Measurements from ENCODE around the gene DVL1. TPM values are rescaled to one million over a fixed set of nuclear protein-coding genes. Genes with fewer than 3 reads are reported as not detected.
A peak's percentile ranks its signal among the peaks of the same experiment; 100 is the strongest.

Gene DVL1
- total RNA-seq, 2 donors from 2014 or later = 46.2 to 48.0 TPM

- ATAC-seq (replicated peaks) = no peak
- H3K4me1 Mint-ChIP-seq = peaks cover 6% of the 10 kb centered on the region
Observed at GRCh38 chr1:1354271-1355247, 5.3 kb upstream of the DVL1 start.

GRCh38 chr1:1353389-1354151 lies 4.4 kb upstream of the DVL1 start:
- Mint-ChIP-seq H3K36me3 (ENCODE audit: low read depth) (no peaks in the 10 kb centered on the region), H3K27me3 (peaks cover 10% of the 10 kb centered on the region), H3K4me3 (no peak overlapping the region)

More at GRCh38 chr1:1354271-1355247, 5.3 kb upstream of the DVL1 start:
- Mint-ChIP-seq H3K9me3 (no peaks in the 10 kb centered on the region), H3K4me3 (no peak overlapping the region), H3K27me3 (peaks cover 10% of the 10 kb centered on the region), H3K36me3 (ENCODE audit: low read depth) (no peaks in the 10 kb centered on the region), H3K27ac (no peak overlapping the region)

GRCh38 chr1:1352786-1353388 lies 3.7 kb upstream of the DVL1 start:
- Mint-ChIP-seq H3K36me3 (ENCODE audit: low read depth) (no peaks in the 10 kb centered on the region), H3K27me3 (peaks cover 10% of the 10 kb centered on the region), H3K9me3 (no peaks in the 10 kb centered on the region), H3K4me3 (peak overlapping the region; percentile 65), H3K27ac (peak overlapping the region; percentile 47), H3K4me1 (peaks cover 6% of the 10 kb centered on the region)
- no peak for ATAC-seq (replicated peaks)

More at GRCh38 chr1:1353389-1354151, 4.4 kb upstream of the DVL1 start:
- H3K27ac Mint-ChIP-seq = no peak overlapping the region
- no peak for ATAC-seq (replicated peaks)
- H3K9me3 Mint-ChIP-seq = no peaks in the 10 kb centered on the region
- H3K4me1 Mint-ChIP-seq = peaks cover 6% of the 10 kb centered on the region

- Mint-ChIP-seq H3K27ac (peak overlapping the region; percentile 47), H3K4me3 (peak overlapping the region; percentile 65), H3K9me3 (no peaks in the 10 kb centered on the region), H3K36me3 (ENCODE audit: low read depth) (no peaks in the 10 kb centered on the region), H3K4me1 (peaks cover 11% of the 10 kb centered on the region), H3K27me3 (peaks cover 10% of the 10 kb centered on the region)
- ATAC-seq (replicated peaks) = no peak
Observed at GRCh38 chr1:1351511-1352427, 2.6 kb upstream of the DVL1 start.

GRCh38 chr1:1348420-1349255 lies 580 bp downstream of the DVL1 start:
- Mint-ChIP-seq H3K9me3 (no peaks in the 10 kb centered on the region), H3K4me1 (peaks cover 14% of the 10 kb centered on the region), H3K27ac (no peak overlapping the region), H3K4me3 (peak overlapping the region; percentile 66), H3K36me3 (ENCODE audit: low read depth) (no peaks in the 10 kb centered on the region), H3K27me3 (peaks cover 7% of the 10 kb centered on the region)
- ATAC-seq (replicated peaks) = peak; percentile 30

GRCh38 chr1:1347663-1348419 lies 1.4 kb downstream of the DVL1 start:
- no peak for ATAC-seq (replicated peaks)
- peak overlapping the region; percentile 16 for H3K27ac Mint-ChIP-seq
- peaks cover 7% of the 10 kb centered on the region for H3K27me3 Mint-ChIP-seq
- H3K9me3 Mint-ChIP-seq = no peaks in the 10 kb centered on the region
- H3K4me1 Mint-ChIP-seq = peaks cover 14% of the 10 kb centered on the region
- no peaks in the 10 kb centered on the region for H3K36me3 Mint-ChIP-seq (ENCODE audit: low read depth)
- peak overlapping the region; percentile 66 for H3K4me3 Mint-ChIP-seq

GRCh38 chr1:1347026-1347595 lies 2.1 kb downstream of the DVL1 start:
- Mint-ChIP-seq H3K27ac (peak overlapping the region; percentile 16), H3K36me3 (ENCODE audit: low read depth) (no peaks in the 10 kb centered on the region), H3K27me3 (peaks cover under 1% of the 10 kb centered on the region), H3K4me3 (peak overlapping the region; percentile 66), H3K9me3 (no peaks in the 10 kb centered on the region), H3K4me1 (peaks cover 10% of the 10 kb centered on the region)
- ATAC-seq (replicated peaks) = no peak

GRCh38 chr1:1346501-1346890 lies 2.7 kb downstream of the DVL1 start:
- no peaks in the 10 kb centered on the region for H3K36me3 Mint-ChIP-seq (ENCODE audit: low read depth)
- peak overlapping the region; percentile 16 for H3K27ac Mint-ChIP-seq
- H3K9me3 Mint-ChIP-seq = no peaks in the 10 kb centered on the region
- H3K4me3 Mint-ChIP-seq = peak overlapping the region; percentile 66
- peaks cover 9% of the 10 kb centered on the region for H3K4me1 Mint-ChIP-seq
- no peaks in the 10 kb centered on the region for H3K27me3 Mint-ChIP-seq
- no peak for ATAC-seq (replicated peaks)

- Mint-ChIP-seq H3K27me3 (no peaks in the 10 kb centered on the region), H3K4me1 (peaks cover 9% of the 10 kb centered on the region), H3K27ac (peak overlapping the region; percentile 16), H3K36me3 (ENCODE audit: low read depth) (peaks cover 2% of the 10 kb centered on the region), H3K9me3 (no peaks in the 10 kb centered on the region), H3K4me3 (no peak overlapping the region)
- ATAC-seq (replicated peaks) = no peak
Observed at GRCh38 chr1:1345860-1346500, 3.2 kb downstream of the DVL1 start.

- Mint-ChIP-seq H3K27me3 (no peaks in the 10 kb centered on the region), H3K27ac (no peak overlapping the region), H3K36me3 (ENCODE audit: low read depth) (peaks cover 8% of the 10 kb centered on the region), H3K4me3 (no peak overlapping the region), H3K4me1 (peaks cover 9% of the 10 kb centered on the region), H3K9me3 (no peaks in the 10 kb centered on the region)
- no peak for ATAC-seq (replicated peaks)
Observed at GRCh38 chr1:1345384-1345783, 3.8 kb downstream of the DVL1 start.

- peaks cover 9% of the 10 kb centered on the region for H3K4me1 Mint-ChIP-seq
- peak overlapping the region; percentile 6 for H3K4me3 Mint-ChIP-seq
- H3K27me3 Mint-ChIP-seq = no peaks in the 10 kb centered on the region
- ATAC-seq (replicated peaks) = peak; percentile 89
- H3K27ac Mint-ChIP-seq = peak overlapping the region; percentile 48
- H3K9me3 Mint-ChIP-seq = no peaks in the 10 kb centered on the region
- H3K36me3 Mint-ChIP-seq (ENCODE audit: low read depth) = peaks cover 10% of the 10 kb centered on the region
Observed at GRCh38 chr1:1344655-1345361, 4.4 kb downstream of the DVL1 start.

Data from activated T-helper 17 cell treated with anti-CD3 and anti-CD28 coated beads, Interleukin-2, amount 50 U/mL, for 72 hours (primary cell).